Activated naive CD4-positive, alpha-beta T cell treated with anti-CD3 and anti-CD28 coated beads, Interleukin-2, amount 10 ng/mL, durations not matched to agents 7 days and 5 days (primary cell): ENCODE data around the gene PSMA7.

Experiments used
- CTCF ChIA-PET: fragments of 350-600 bp; sonication (Branson Sonifier 250); formaldehyde crosslinking; loops from one replicate; lab custom pipeline; 2021; ENCODE audit warnings: antibody characterized with exemption; lab: Charles Lee
- DNase-seq: peaks from one replicate; pipeline ENCODE4 v3.0.0-alpha.2; 2020
- H3K27ac Mint-ChIP-seq: one replicate; pipeline ENCODE4 v1.8.0; 2021; ENCODE audit warnings: mild to moderate bottlenecking, moderate library complexity, mixed read lengths
- H3K27me3 Mint-ChIP-seq: one replicate; pipeline ENCODE4 v1.8.0; 2021; ENCODE audit warnings: mild to moderate bottlenecking, mixed read lengths
- H3K36me3 Mint-ChIP-seq: one replicate; pipeline ENCODE4 v1.8.0; 2021; ENCODE audit warnings: mixed read lengths
- H3K4me1 Mint-ChIP-seq: one replicate; pipeline ENCODE4 v1.8.0; 2021; ENCODE audit warnings: mixed read lengths
- H3K4me3 Mint-ChIP-seq: one replicate; pipeline ENCODE4 v1.8.0; 2021; ENCODE audit warnings: mild to moderate bottlenecking, moderate library complexity, mixed read lengths
- H3K9me3 Mint-ChIP-seq: one replicate; pipeline ENCODE4 v1.8.0; 2021; ENCODE audit warnings: mixed read lengths

The PSMA7 gene

GRCh38 chr20:62177307-62177706 is 34.1 kb upstream of the PSMA7 start:
- DNase-seq = no peak
- H3K36me3 Mint-ChIP-seq = peaks cover 8% of the 10 kb centered on the region
- CTCF ChIA-PET = no interaction called here
- no peaks in the 10 kb centered on the region for H3K9me3 Mint-ChIP-seq
- H3K4me3 Mint-ChIP-seq = no peak overlapping the region
- no peaks in the 10 kb centered on the region for H3K27me3 Mint-ChIP-seq
- peaks cover 8% of the 10 kb centered on the region for H3K4me1 Mint-ChIP-seq
- no peak overlapping the region for H3K27ac Mint-ChIP-seq

- Mint-ChIP-seq H3K9me3 (no peaks in the 10 kb centered on the region), H3K27ac (no peak overlapping the region), H3K4me3 (no peak overlapping the region), H3K27me3 (no peaks in the 10 kb centered on the region), H3K36me3 (peaks cover 8% of the 10 kb centered on the region), H3K4me1 (peaks cover 4% of the 10 kb centered on the region)
- DNase-seq = no peak
- CTCF ChIA-PET = no interaction called here
Measured at GRCh38 chr20:62176866-62177265, 33.7 kb upstream of the PSMA7 start.

- Mint-ChIP-seq H3K4me1 (no peaks in the 10 kb centered on the region), H3K27me3 (no peaks in the 10 kb centered on the region), H3K36me3 (peaks cover 8% of the 10 kb centered on the region), H3K9me3 (no peaks in the 10 kb centered on the region), H3K4me3 (no peak overlapping the region), H3K27ac (no peak overlapping the region)
- DNase-seq = no peak
- CTCF ChIA-PET = no interaction called here
Measured at GRCh38 chr20:62175711-62176110, 32.5 kb upstream of the PSMA7 start.

GRCh38 chr20:62174870-62175624 is 31.9 kb upstream of the PSMA7 start:
- no peak overlapping the region for H3K4me3 Mint-ChIP-seq
- H3K36me3 Mint-ChIP-seq = peaks cover 8% of the 10 kb centered on the region
- no peaks in the 10 kb centered on the region for H3K27me3 Mint-ChIP-seq
- peak overlapping the region; percentile 68 for H3K27ac Mint-ChIP-seq
- CTCF ChIA-PET = interaction anchor here (0.7 kb wide), 1 partner anchor 33 kb away, joined by 3 read pairs; no protein-coding TSS in a partner anchor
- no peak for DNase-seq
- H3K4me1 Mint-ChIP-seq = no peaks in the 10 kb centered on the region
- no peaks in the 10 kb centered on the region for H3K9me3 Mint-ChIP-seq

GRCh38 chr20:62174021-62174804 is 31.0 kb upstream of the PSMA7 start:
- CTCF ChIA-PET = interaction anchor here (0.7 kb wide), 1 partner anchor 32 kb away, joined by 3 read pairs; no protein-coding TSS in a partner anchor
- Mint-ChIP-seq H3K36me3 (peaks cover 8% of the 10 kb centered on the region), H3K27ac (peak overlapping the region; percentile 68), H3K9me3 (no peaks in the 10 kb centered on the region), H3K4me1 (no peaks in the 10 kb centered on the region), H3K27me3 (no peaks in the 10 kb centered on the region), H3K4me3 (no peak overlapping the region)
- DNase-seq = no peak

- CTCF ChIA-PET = interaction anchor here (0.6 kb wide), 1 partner anchor 13 kb away, joined by 3 read pairs; no protein-coding TSS in a partner anchor
- DNase-seq = no peak
- H3K27ac Mint-ChIP-seq = no peak overlapping the region
- H3K27me3 Mint-ChIP-seq = no peaks in the 10 kb centered on the region
- H3K4me1 Mint-ChIP-seq = no peaks in the 10 kb centered on the region
- no peaks in the 10 kb centered on the region for H3K9me3 Mint-ChIP-seq
- no peak overlapping the region for H3K4me3 Mint-ChIP-seq
- peaks cover 12% of the 10 kb centered on the region for H3K36me3 Mint-ChIP-seq
Measured at GRCh38 chr20:62172666-62173065, 29.5 kb upstream of the PSMA7 start.

- CTCF ChIA-PET = no interaction called here
- Mint-ChIP-seq H3K4me1 (no peaks in the 10 kb centered on the region), H3K36me3 (peaks cover 13% of the 10 kb centered on the region), H3K4me3 (no peak overlapping the region), H3K27ac (no peak overlapping the region), H3K27me3 (no peaks in the 10 kb centered on the region), H3K9me3 (no peaks in the 10 kb centered on the region)
- no peak for DNase-seq
Measured at GRCh38 chr20:62171245-62171644, 28.1 kb upstream of the PSMA7 start.

- CTCF ChIA-PET = no interaction called here
- no peak for DNase-seq
- H3K9me3 Mint-ChIP-seq = no peaks in the 10 kb centered on the region
- no peak overlapping the region for H3K27ac Mint-ChIP-seq
- no peaks in the 10 kb centered on the region for H3K27me3 Mint-ChIP-seq
- no peak overlapping the region for H3K4me3 Mint-ChIP-seq
- H3K36me3 Mint-ChIP-seq = peaks cover 16% of the 10 kb centered on the region
- no peaks in the 10 kb centered on the region for H3K4me1 Mint-ChIP-seq
Measured at GRCh38 chr20:62170536-62170935, 27.3 kb upstream of the PSMA7 start.

- Mint-ChIP-seq H3K36me3 (peaks cover 15% of the 10 kb centered on the region), H3K4me3 (no peak overlapping the region), H3K27ac (no peak overlapping the region), H3K27me3 (no peaks in the 10 kb centered on the region), H3K4me1 (no peaks in the 10 kb centered on the region), H3K9me3 (no peaks in the 10 kb centered on the region)
- DNase-seq = no peak
- CTCF ChIA-PET = no interaction called here
Measured at GRCh38 chr20:62168890-62169435, 25.8 kb upstream of the PSMA7 start.

GRCh38 chr20:62168061-62168460 is 24.9 kb upstream of the PSMA7 start:
- H3K9me3 Mint-ChIP-seq = no peaks in the 10 kb centered on the region
- peaks cover 14% of the 10 kb centered on the region for H3K36me3 Mint-ChIP-seq
- H3K4me1 Mint-ChIP-seq = no peaks in the 10 kb centered on the region
- peak overlapping the region; percentile 40 for H3K27ac Mint-ChIP-seq
- DNase-seq = no peak
- no peak overlapping the region for H3K4me3 Mint-ChIP-seq
- no peaks in the 10 kb centered on the region for H3K27me3 Mint-ChIP-seq
- CTCF ChIA-PET = no interaction called here

GRCh38 chr20:62167474-62167873 is 24.3 kb upstream of the PSMA7 start:
- Mint-ChIP-seq H3K27me3 (no peaks in the 10 kb centered on the region), H3K36me3 (peaks cover 14% of the 10 kb centered on the region), H3K9me3 (no peaks in the 10 kb centered on the region), H3K27ac (no peak overlapping the region), H3K4me1 (no peaks in the 10 kb centered on the region), H3K4me3 (no peak overlapping the region)
- no peak for DNase-seq
- CTCF ChIA-PET = no interaction called here

- H3K4me3 Mint-ChIP-seq = no peak overlapping the region
- no peaks in the 10 kb centered on the region for H3K4me1 Mint-ChIP-seq
- no peak for DNase-seq
- CTCF ChIA-PET = interaction anchor here (1.3 kb wide), 1 partner anchor 9 kb away, joined by 4 read pairs; no protein-coding TSS in a partner anchor
- H3K36me3 Mint-ChIP-seq = peaks cover 18% of the 10 kb centered on the region
- no peaks in the 10 kb centered on the region for H3K9me3 Mint-ChIP-seq
- H3K27me3 Mint-ChIP-seq = no peaks in the 10 kb centered on the region
- H3K27ac Mint-ChIP-seq = peak overlapping the region; percentile 22
Measured at GRCh38 chr20:62165762-62166399, 22.7 kb upstream of the PSMA7 start.

- peaks cover 24% of the 10 kb centered on the region for H3K36me3 Mint-ChIP-seq
- CTCF ChIA-PET = no interaction called here
- H3K27ac Mint-ChIP-seq = peak overlapping the region; percentile 22
Measured at GRCh38 chr20:62164879-62165761, 21.9 kb upstream of the PSMA7 start.

More at GRCh38 chr20:62164879-62165761, 21.9 kb upstream of the PSMA7 start:
- H3K4me3 Mint-ChIP-seq = no peak overlapping the region
- DNase-seq = no peak
- no peaks in the 10 kb centered on the region for H3K27me3 Mint-ChIP-seq
- H3K4me1 Mint-ChIP-seq = no peaks in the 10 kb centered on the region
- H3K9me3 Mint-ChIP-seq = no peaks in the 10 kb centered on the region
